Mucosa of descending colon (tissue), 3 donors: Measurements from ENCODE around the gene SLF2. TPM values are rescaled to one million over a fixed set of nuclear protein-coding genes. Genes with fewer than 3 reads are reported as not detected.

ENCODE experiments used
- ATAC-seq: fragments of 200-7000 bp; cut with Tn5 transposase; one replicate; pipeline ENCODE4 v1.9.1; 2020; ENCODE audit warnings: mild to moderate bottlenecking, moderate library complexity
- DNase-seq, 3 donors: peaks; one replicate each; pipeline ENCODE4 v3.0.0-alpha.2; 2020
- H3K36me3 ChIP-seq: fragments of 200-600 bp; one replicate; pipeline ENCODE4 v1.8.0; 2021; ENCODE audit warnings: low read depth, mild to moderate bottlenecking
- H3K4me1 ChIP-seq: fragments of 200-600 bp; one replicate; pipeline ENCODE4 v1.8.0; 2021; ENCODE audit warnings: low read depth, mild to moderate bottlenecking
- H3K4me3 ChIP-seq: fragments of 200-600 bp; one replicate; pipeline ENCODE4 v1.8.0; 2021; ENCODE audit warnings: mild to moderate bottlenecking
- H3K9me3 ChIP-seq: fragments of 200-600 bp; one replicate; pipeline ENCODE4 v1.8.0; 2021; ENCODE audit warnings: mild to moderate bottlenecking
- CTCF ChIP-seq: fragments of 200-600 bp; IDR thresholded peaks from one replicate; pipeline ENCODE4 v1.8.0; 2022; ENCODE audit warnings: antibody characterized with exemption, mild to moderate bottlenecking
- intact Hi-C, 2 donors: fragments of 100-400 bp; cut with DNase I in 1 of 2; cut with micrococcal nuclease in 1 of 2; formaldehyde crosslinking; loops; one replicate each; pipeline versions ENCODE4 v1.11.0 to v1.11.1; 2022; cut with DNase I, micrococcal nuclease
- total RNA-seq, 3 donors: library from RNA; stranded (reverse); fragmentation: NEBNext Ultra II Directional in 2 of 3; extraction: Animal tissue kit (Norgen Biotek cat#: 25700) in 2 of 3; gene quantifications; one replicate each; pipeline versions ENCODE4 v1.2.1 to v1.2.4, GENCODE V29; 2021 to 2023
- donor health status: DM: no; HTN: no; CAD: no; lungs with moderate emphysema.
- donor health status: DM: no; HTN: no; CAD: no.
- donor health status: DM: no; HTN: yes; CAD: no.

The SLF2 gene
- total RNA-seq, 3 donors from 2014 or later: 23.0 to 31.1 (median 27.5) TPM

DNA sequence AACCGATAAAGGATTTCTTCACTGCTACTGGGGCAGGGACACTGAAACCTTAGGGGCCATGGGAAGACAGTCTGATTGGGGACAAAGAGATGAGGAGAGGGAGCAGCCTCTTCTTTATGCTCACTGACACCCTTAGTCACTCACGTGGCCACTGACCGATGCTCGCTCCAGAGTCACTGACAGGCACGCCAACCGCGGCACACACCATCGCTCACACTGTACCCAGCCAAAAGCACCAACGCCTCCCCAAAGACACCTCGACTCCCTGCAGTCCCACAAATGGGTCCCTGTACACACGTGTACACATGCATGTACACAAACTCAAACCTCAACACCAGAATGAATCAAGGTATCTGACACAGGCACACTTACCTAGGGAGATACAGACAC, 35.3 kb upstream of the SLF2 start:
- no peak for TF ChIP-seq CTCF
- Histone ChIP-seq H3K36me3 (no peaks in the 10 kb centered on the region), H3K4me3 (no peak overlapping the region), H3K4me1 (peaks cover 14% of the 10 kb centered on the region), H3K9me3 (no peaks in the 10 kb centered on the region)
- intact Hi-C loops: loop anchor here in 1 of 2 donors (5.0 kb wide), 1 partner anchor 315 kb away; no protein-coding TSS in a partner anchor
- ATAC-seq: no peak
- no peak for DNase-seq

DNA sequence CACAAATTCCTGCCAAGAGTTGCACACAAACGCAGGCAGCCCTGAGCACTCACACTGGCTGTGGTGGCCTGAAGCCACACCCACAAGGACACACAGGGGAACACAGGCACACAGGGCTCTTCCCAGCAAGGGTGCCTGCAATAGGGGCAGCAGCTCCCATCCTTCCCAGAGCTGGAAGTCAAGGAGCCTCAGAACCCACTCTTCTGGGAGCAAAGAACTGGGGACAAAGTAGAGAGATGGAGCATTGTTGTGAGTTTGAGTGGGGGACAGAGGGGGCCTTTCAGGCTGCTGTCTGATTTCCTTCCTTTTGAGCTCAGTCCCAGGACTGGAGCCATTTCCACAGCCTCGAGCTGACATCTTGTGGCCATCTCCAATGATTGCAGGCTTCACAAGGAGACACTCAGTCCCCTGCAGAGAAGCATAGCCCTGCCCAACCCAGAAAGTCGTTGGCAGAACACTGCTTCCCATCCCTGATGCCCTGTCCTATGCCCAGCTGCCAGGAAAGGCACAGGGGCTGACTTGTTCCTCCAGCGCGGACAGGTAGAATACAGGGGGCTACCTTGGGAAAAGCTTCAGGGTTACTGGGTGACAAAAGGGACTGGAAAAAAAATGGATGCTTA, 34.4 kb upstream of the SLF2 start:
- peak; percentile 15 for TF ChIP-seq CTCF
- DNase-seq: peak in 2 of 3 donors; percentile 60 to 65
- ATAC-seq: peak; percentile 93
- Histone ChIP-seq H3K36me3 (no peaks in the 10 kb centered on the region), H3K4me1 (peaks cover 14% of the 10 kb centered on the region), H3K4me3 (no peak overlapping the region), H3K9me3 (no peaks in the 10 kb centered on the region)
- intact Hi-C loops: loop anchor here in 1 of 2 donors (5.0 kb wide), 1 partner anchor 316 kb away; no protein-coding TSS in a partner anchor

DNA sequence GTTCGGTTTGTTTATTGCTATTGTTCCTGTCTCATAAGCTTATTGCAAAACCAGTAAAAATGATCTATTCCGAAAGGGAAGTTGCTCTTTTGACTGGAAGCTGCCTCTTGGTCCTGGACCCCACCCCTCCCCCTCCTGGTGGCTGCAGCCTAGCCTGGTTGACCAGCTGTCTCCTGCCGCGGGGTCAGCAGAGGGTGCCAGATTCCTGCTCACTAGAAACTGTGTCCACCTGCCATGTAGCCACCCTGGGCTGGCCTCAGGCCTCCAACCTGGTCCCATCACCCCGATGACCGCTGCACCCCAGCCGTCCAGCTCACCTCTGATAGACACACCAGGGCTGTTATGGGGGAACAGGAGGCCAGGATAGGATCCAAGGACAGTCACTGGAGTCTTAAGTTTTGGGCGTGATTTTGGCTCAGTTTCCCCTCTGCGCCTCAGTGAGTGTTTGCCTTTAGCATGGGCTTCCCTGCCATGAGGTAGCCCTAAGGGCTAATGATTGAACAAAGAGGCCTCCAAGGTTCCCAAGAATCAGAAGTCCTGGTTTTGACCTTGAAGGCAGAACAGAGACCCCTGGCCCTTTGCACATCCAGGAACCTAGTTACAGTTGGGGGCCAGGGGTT, 32.9 kb upstream of the SLF2 start:
- TF ChIP-seq CTCF: no peak
- H3K4me1 ChIP-seq: peaks cover 14% of the 10 kb centered on the region
- intact Hi-C loops: loop anchor here in 1 of 2 donors (5.0 kb wide), 1 partner anchor 318 kb away; no protein-coding TSS in a partner anchor
- DNase-seq (no peak), ATAC-seq (no peak)
- H3K4me3 ChIP-seq: no peak overlapping the region
- no peaks in the 10 kb centered on the region for H3K36me3 ChIP-seq
- H3K9me3 ChIP-seq: no peaks in the 10 kb centered on the region

DNA sequence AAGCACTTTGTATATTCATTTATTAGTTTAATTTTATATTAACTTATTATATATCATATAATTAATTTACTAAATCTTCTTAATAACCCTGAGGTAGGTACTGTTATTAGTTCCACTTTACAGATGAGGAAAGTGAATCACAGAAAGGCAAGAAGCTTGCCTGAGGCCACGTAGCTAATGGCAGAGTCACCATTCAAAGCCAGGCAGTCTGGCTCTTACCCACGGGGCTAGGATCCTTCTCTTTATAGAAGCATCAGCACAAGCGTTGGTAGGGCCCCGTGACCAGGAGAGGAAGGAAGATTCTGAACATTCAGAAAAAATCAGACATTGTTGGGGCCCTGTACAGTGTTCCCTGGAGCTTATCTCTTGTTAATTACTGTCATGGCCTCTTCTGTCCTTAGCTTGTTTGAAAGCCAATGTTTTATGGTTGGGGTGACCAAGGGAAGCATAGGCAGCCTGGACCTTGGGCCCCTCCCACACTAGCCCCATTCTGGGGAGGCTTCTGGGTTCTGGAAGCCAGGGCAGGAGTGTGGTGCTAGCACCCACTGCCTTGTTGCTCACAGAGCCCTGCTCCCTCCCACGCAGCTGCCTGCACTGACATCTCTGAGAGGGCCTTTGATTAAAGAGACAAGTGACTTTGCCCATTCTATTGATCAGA, 31.1 kb upstream of the SLF2 start:
- H3K9me3 ChIP-seq: no peaks in the 10 kb centered on the region
- no peak for DNase-seq
- peaks cover 4% of the 10 kb centered on the region for H3K4me1 ChIP-seq
- no peaks in the 10 kb centered on the region for H3K36me3 ChIP-seq
- no peak for TF ChIP-seq CTCF
- intact Hi-C loops: no loop called here
- H3K4me3 ChIP-seq: no peak overlapping the region
- ATAC-seq: no peak

DNA sequence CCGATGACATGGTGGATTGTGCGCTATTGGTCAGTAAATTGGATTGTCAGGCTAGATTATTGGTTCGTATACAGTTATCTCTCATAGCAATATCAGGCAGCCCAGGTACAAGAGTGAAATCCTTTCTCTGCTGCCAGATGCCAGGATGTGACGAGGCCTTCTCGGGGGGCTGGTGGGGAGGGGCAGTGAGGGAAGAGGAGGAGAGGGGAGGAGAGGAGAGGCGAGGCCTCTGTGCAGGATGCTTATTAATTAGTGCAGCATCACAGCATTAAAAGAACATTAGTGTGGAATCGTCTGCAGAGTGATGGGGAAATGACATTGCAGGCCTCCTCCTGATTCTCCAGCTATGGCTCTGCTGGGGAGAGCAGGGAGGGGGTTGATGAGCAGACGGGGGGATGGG, 30.5 kb upstream of the SLF2 start:
- DNase-seq (no peak), ATAC-seq (no peak)
- H3K36me3 ChIP-seq: no peaks in the 10 kb centered on the region
- TF ChIP-seq CTCF: no peak
- H3K4me1 ChIP-seq: peaks cover 4% of the 10 kb centered on the region
- no peak overlapping the region for H3K4me3 ChIP-seq
- intact Hi-C loops: no loop called here
- no peaks in the 10 kb centered on the region for H3K9me3 ChIP-seq
